ENCODE results near the gene MAGI1. TPM values are rescaled to one million over a fixed set of nuclear protein-coding genes. Genes with fewer than 3 reads are reported as not detected.
A peak's percentile ranks its signal among the peaks of the same experiment; 100 is the strongest.

Gene MAGI1
- total RNA-seq, 2 experiments from 2014 or later: 0.18 to 0.25 TPM

DNA sequence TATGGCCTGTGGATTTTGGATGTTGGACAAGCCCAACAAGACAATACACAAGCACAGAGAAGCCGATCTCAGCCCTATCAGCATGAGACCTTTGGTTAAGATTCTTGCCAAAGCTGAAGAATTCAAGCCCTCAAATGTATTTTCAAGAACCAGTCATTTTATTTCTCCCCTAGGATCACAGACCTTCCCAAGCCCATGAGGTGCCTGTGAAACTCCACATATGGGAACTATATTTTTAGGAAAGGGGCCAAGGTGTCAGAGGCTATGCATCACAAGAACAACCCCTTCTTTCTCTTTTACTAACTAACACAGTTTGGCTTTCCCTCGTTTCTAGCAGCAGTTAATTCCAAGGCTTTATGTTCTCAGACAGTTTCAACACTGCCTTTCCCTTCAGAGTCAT lies 364.5 kb downstream of the MAGI1 start:
- no peak for DNase-seq
- CTCF ChIA-PET: interaction anchor here (1.1 to 1.3 kb wide), 2 partner anchors 58 to 1144 kb away, joined by 3 read pairs; no protein-coding TSS in a partner anchor
- H3K9me3 Mint-ChIP-seq: no peaks in the 10 kb centered on the region
- no peak overlapping the region for H3K4me3 Mint-ChIP-seq
- no peaks in the 10 kb centered on the region for H3K27me3 Mint-ChIP-seq
- H3K27ac Mint-ChIP-seq: no peak overlapping the region
- H3K36me3 Mint-ChIP-seq (ENCODE audit: low read depth): no peaks in the 10 kb centered on the region
- H3K4me1 Mint-ChIP-seq: no peaks in the 10 kb centered on the region
- POLR2A ChIA-PET: no interaction called here

DNA sequence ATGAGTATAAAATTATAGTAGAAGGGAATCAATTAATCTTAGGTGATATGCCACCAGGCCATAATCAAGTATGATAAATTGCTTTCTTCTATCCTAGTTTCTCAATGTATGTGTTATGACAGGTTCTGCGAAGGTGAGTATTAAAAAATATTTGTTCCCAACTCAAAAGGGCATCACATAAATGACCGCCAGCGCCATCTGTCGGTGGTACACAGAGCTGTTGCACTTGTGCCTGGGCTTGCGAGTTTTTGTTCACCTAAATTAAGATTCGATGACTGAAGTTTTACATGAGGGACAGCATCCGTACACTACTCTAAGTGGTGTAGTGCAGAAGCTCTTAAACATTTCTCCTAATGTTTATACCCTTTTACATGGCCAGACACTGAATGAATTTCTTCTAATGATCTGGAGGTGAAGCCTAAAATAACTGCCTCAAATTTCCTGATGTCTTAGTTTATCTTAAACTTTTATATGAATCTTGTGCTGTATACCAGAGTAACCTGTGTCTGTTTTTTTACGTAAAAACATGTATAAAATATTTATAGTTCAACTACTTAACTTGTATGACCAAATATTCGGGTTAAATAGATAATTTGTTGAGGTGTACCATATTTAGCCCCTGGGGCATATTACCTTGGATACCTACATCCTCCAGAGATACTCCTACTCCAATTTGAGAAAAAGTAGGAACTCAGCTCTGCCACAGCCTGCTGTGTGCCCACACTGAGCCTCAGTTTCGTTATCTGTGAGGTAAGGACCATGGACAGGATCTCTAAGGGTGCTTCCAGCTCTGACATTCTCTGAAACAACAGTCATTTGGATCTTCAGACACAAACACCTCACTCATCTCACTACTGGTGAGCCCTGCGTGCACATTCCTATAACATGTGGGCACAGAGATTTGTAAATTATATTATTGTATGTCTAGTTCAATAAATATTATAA lies 365.6 kb downstream of the MAGI1 start:
- H3K27me3 Mint-ChIP-seq: no peaks in the 10 kb centered on the region
- no peak overlapping the region for H3K4me3 Mint-ChIP-seq
- H3K4me1 Mint-ChIP-seq: no peaks in the 10 kb centered on the region
- H3K27ac Mint-ChIP-seq: no peak overlapping the region
- ChIA-PET CTCF (interaction anchor here (1.1 kb wide), 1 partner anchor 1143 kb away, joined by 3 read pairs; no protein-coding TSS in a partner anchor), POLR2A (no interaction called here)
- H3K36me3 Mint-ChIP-seq (ENCODE audit: low read depth): no peaks in the 10 kb centered on the region
- H3K9me3 Mint-ChIP-seq: no peaks in the 10 kb centered on the region
- peak; percentile 24 for DNase-seq

- ChIA-PET CTCF (no interaction called here), POLR2A (no interaction called here)
- no peak for DNase-seq
- H3K4me3 Mint-ChIP-seq: no peak overlapping the region
- H3K9me3 Mint-ChIP-seq: peaks cover 2% of the 10 kb centered on the region
- H3K27me3 Mint-ChIP-seq: no peaks in the 10 kb centered on the region
- H3K27ac Mint-ChIP-seq: no peak overlapping the region
- no peaks in the 10 kb centered on the region for H3K4me1 Mint-ChIP-seq
- no peaks in the 10 kb centered on the region for H3K36me3 Mint-ChIP-seq (ENCODE audit: low read depth)
Measured at GRCh38 chr3:65672061-65672460, 366.7 kb downstream of the MAGI1 start.

- POLR2A ChIA-PET: no interaction called here
- H3K27me3 Mint-ChIP-seq: no peaks in the 10 kb centered on the region
- H3K4me3 Mint-ChIP-seq: no peak overlapping the region
- DNase-seq: no peak
- H3K9me3 Mint-ChIP-seq: peaks cover 3% of the 10 kb centered on the region
- no peaks in the 10 kb centered on the region for H3K36me3 Mint-ChIP-seq (ENCODE audit: low read depth)
- CTCF ChIA-PET: interaction anchor here (0.7 kb wide), 1 partner anchor 112 kb away, joined by 5 read pairs; no protein-coding TSS in a partner anchor
- H3K4me1 Mint-ChIP-seq: no peaks in the 10 kb centered on the region
- H3K27ac Mint-ChIP-seq: no peak overlapping the region
Measured at GRCh38 chr3:65671004-65671403, 367.7 kb downstream of the MAGI1 start.

GRCh38 chr3:65669163-65669875 lies 369.4 kb downstream of the MAGI1 start:
- H3K27ac Mint-ChIP-seq: no peak overlapping the region
- no peaks in the 10 kb centered on the region for H3K27me3 Mint-ChIP-seq
- peaks cover 3% of the 10 kb centered on the region for H3K9me3 Mint-ChIP-seq
- POLR2A ChIA-PET: no interaction called here
- CTCF ChIA-PET: no interaction called here
- H3K36me3 Mint-ChIP-seq (ENCODE audit: low read depth): no peaks in the 10 kb centered on the region
- no peaks in the 10 kb centered on the region for H3K4me1 Mint-ChIP-seq
- no peak for DNase-seq
- H3K4me3 Mint-ChIP-seq: no peak overlapping the region

DNA sequence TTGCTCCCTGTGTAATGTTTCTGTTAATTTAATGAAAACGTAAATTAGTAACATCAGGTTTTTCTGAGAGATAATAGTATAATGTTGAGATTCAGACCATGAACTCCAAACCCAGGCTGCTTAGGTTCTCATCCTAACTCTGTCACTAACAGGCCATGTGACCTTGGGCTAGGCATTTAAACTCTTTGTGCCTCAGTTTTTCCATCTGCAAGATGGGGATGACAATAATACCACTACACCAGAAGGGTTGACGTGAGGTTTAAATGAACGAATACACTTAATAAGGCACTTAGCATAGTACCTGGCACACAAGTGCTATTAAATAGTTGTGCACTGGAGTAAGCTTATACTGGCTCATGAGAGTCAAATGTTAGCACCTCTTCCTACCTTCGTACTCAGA lies 370.8 kb downstream of the MAGI1 start:
- Mint-ChIP-seq H3K4me1 (no peaks in the 10 kb centered on the region), H3K27me3 (no peaks in the 10 kb centered on the region), H3K9me3 (peaks cover 3% of the 10 kb centered on the region), H3K4me3 (no peak overlapping the region), H3K27ac (no peak overlapping the region), H3K36me3 (ENCODE audit: low read depth) (no peaks in the 10 kb centered on the region)
- ChIA-PET POLR2A (no interaction called here), CTCF (no interaction called here)
- DNase-seq: no peak

GRCh38 chr3:65666448-65667091 lies 372.1 kb downstream of the MAGI1 start:
- ChIA-PET POLR2A (no interaction called here), CTCF (no interaction called here)
- Mint-ChIP-seq H3K9me3 (peaks cover 3% of the 10 kb centered on the region), H3K27ac (no peak overlapping the region), H3K27me3 (no peaks in the 10 kb centered on the region), H3K36me3 (ENCODE audit: low read depth) (no peaks in the 10 kb centered on the region), H3K4me3 (no peak overlapping the region), H3K4me1 (no peaks in the 10 kb centered on the region)
- no peak for DNase-seq

GRCh38 chr3:65665915-65666314 lies 372.8 kb downstream of the MAGI1 start:
- Mint-ChIP-seq H3K4me1 (no peaks in the 10 kb centered on the region), H3K9me3 (peaks cover 3% of the 10 kb centered on the region), H3K36me3 (ENCODE audit: low read depth) (no peaks in the 10 kb centered on the region), H3K27me3 (no peaks in the 10 kb centered on the region), H3K4me3 (no peak overlapping the region), H3K27ac (no peak overlapping the region)
- DNase-seq: no peak
- POLR2A ChIA-PET: no interaction called here
- CTCF ChIA-PET: no interaction called here

GRCh38 chr3:65664931-65665330 lies 373.8 kb downstream of the MAGI1 start:
- Mint-ChIP-seq H3K4me3 (no peak overlapping the region), H3K27me3 (no peaks in the 10 kb centered on the region), H3K36me3 (ENCODE audit: low read depth) (no peaks in the 10 kb centered on the region), H3K9me3 (peaks cover 3% of the 10 kb centered on the region), H3K4me1 (no peaks in the 10 kb centered on the region), H3K27ac (no peak overlapping the region)
- POLR2A ChIA-PET: no interaction called here
- CTCF ChIA-PET: no interaction called here
- no peak for DNase-seq

GRCh38 chr3:65664446-65664845 lies 374.3 kb downstream of the MAGI1 start:
- H3K4me1 Mint-ChIP-seq: no peaks in the 10 kb centered on the region

GRCh38 chr3:65662095-65662494 lies 376.6 kb downstream of the MAGI1 start:
- H3K9me3 Mint-ChIP-seq: peaks cover 2% of the 10 kb centered on the region
- H3K27ac Mint-ChIP-seq: no peak overlapping the region
- no peaks in the 10 kb centered on the region for H3K36me3 Mint-ChIP-seq (ENCODE audit: low read depth)
- no peak for DNase-seq
- ChIA-PET CTCF (no interaction called here), POLR2A (no interaction called here)
- H3K4me1 Mint-ChIP-seq: no peaks in the 10 kb centered on the region
- H3K27me3 Mint-ChIP-seq: no peaks in the 10 kb centered on the region
- H3K4me3 Mint-ChIP-seq: no peak overlapping the region

More at GRCh38 chr3:65664446-65664845, 374.3 kb downstream of the MAGI1 start:
- CTCF ChIA-PET: no interaction called here
- no peak for DNase-seq
- no peaks in the 10 kb centered on the region for H3K36me3 Mint-ChIP-seq (ENCODE audit: low read depth)
- POLR2A ChIA-PET: no interaction called here
- H3K27me3 Mint-ChIP-seq: no peaks in the 10 kb centered on the region
- H3K27ac Mint-ChIP-seq: no peak overlapping the region
- no peak overlapping the region for H3K4me3 Mint-ChIP-seq
- peaks cover 3% of the 10 kb centered on the region for H3K9me3 Mint-ChIP-seq

DNA sequence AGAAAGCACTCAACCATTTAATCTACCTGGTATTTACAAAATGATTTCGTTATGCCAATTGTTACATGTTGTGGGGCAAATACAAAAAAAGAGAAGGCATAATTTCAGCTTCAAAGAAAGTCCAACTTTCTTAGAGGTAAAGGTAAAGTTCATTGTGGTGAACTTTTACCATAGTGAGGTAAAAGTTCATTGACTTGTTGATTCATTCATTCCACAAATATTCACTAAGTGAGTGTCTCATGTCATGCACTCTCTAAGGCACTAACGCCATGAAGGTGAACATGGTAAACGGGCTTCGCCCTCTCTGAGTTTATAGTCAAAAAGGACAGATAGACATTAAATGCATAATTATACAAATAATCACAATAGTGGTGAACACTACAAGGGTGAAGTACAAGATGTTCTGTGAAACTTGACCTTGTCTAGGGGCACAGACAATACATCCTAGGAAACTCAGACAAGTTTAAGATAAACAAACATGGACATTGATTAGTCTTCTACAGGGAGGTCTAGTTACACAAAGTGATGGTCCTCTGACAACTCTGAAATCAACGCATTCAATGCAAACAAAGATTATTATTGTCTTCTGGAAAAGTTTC lies 378.6 kb downstream of the MAGI1 start:
- H3K9me3 Mint-ChIP-seq: no peaks in the 10 kb centered on the region
- H3K4me1 Mint-ChIP-seq: no peaks in the 10 kb centered on the region
- ChIA-PET CTCF (no interaction called here), POLR2A (no interaction called here)
- no peaks in the 10 kb centered on the region for H3K36me3 Mint-ChIP-seq (ENCODE audit: low read depth)
- H3K4me3 Mint-ChIP-seq: no peak overlapping the region
- no peaks in the 10 kb centered on the region for H3K27me3 Mint-ChIP-seq
- no peak for DNase-seq
- H3K27ac Mint-ChIP-seq: no peak overlapping the region

- Mint-ChIP-seq H3K36me3 (ENCODE audit: low read depth) (no peaks in the 10 kb centered on the region), H3K27me3 (no peaks in the 10 kb centered on the region), H3K9me3 (no peaks in the 10 kb centered on the region), H3K4me1 (no peaks in the 10 kb centered on the region), H3K4me3 (no peak overlapping the region), H3K27ac (no peak overlapping the region)
- ChIA-PET CTCF (no interaction called here), POLR2A (no interaction called here)
- no peak for DNase-seq
Measured at GRCh38 chr3:65659396-65659795, 379.3 kb downstream of the MAGI1 start.

All from activated CD4-positive, alpha-beta memory T cell treated with anti-CD3 and anti-CD28 coated beads, Interleukin-2, amount 10 ng/mL, durations not matched to agents 7 days and 5 days (primary cell).